ENCODE results near the gene ANXA1. TPM values are rescaled to one million over a fixed set of nuclear protein-coding genes. Genes with fewer than 3 reads are reported as not detected.

ANXA1 gene
- total and polyA plus RNA-seq, 2 experiments from 2014 or later, result 4.9 to 5.8 TPM

DNA sequence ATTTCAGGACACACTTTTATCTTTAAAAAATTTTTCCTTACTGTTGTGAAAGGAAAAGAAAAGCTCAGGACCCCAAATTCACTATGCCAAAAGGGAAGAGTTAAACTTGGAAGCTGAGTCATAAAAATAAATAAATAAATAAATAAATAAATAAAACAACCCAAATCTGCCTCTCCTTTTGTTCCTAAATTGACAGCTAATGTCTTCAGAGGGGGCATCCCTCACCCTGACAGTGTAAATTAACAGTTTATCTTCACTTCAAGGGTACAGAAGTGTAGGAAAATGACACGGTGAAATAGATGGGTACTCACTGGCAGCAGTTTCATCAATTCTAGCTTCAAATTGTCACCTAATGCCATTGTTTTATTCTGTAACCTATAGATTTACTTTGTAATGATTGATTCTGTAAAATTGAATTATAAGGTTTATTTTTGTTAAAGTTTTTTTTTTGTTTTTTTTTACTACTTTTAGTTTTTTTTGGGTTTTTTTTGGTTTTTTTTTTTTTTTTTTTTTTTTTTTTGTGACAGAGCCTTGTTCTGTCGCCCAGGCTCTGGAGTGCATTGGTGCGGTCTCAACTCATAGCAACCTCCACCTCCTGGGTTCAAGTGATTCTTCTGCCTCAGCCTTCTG lies 18.5 kb upstream of the ANXA1 start:
- peaks cover 15% of the 10 kb centered on the region for H3K4me1 Mint-ChIP-seq
- H3K4me2 ChIP-seq, result no peak overlapping the region
- no peaks in the 10 kb centered on the region for H3K36me3 Mint-ChIP-seq (ENCODE audit: low read depth)
- H3K4me3 ChIP-seq, result no peak overlapping the region
- H2AFZ ChIP-seq, result no peak overlapping the region
- no peak overlapping the region for H3K27ac ChIP-seq (ENCODE audit: low read depth)
- no peaks in the 10 kb centered on the region for H3K79me2 ChIP-seq (replicated peaks; ENCODE audit: insufficient read depth)
- H3F3A ChIP-seq (replicated peaks; ENCODE audit: low read depth), result no peaks in the 10 kb centered on the region
- H3K27me3 ChIP-seq (ENCODE audit: insufficient read depth), result no peaks in the 10 kb centered on the region
- TF ChIP-seq JUNB (IDR thresholded peaks at IDR 0.05; ENCODE audit: unreplicated experiment), result no peak
- TF ChIP-seq CREB1 (CRISPR knock-in tag; IDR thresholded peaks at IDR 0.05; ENCODE audit: low read depth), result no peak
- TF ChIP-seq STAT1 (IDR thresholded peaks at IDR 0.05; ENCODE audit: unreplicated experiment), result no peak
- TF ChIP-seq, protein P1, sequence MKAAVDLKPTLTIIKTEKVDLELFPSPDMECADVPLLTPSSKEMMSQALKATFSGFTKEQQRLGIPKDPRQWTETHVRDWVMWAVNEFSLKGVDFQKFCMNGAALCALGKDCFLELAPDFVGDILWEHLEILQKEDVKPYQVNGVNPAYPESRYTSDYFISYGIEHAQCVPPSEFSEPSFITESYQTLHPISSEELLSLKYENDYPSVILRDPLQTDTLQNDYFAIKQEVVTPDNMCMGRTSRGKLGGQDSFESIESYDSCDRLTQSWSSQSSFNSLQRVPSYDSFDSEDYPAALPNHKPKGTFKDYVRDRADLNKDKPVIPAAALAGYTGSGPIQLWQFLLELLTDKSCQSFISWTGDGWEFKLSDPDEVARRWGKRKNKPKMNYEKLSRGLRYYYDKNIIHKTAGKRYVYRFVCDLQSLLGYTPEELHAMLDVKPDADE (IDR thresholded peaks at IDR 0.05), result no peak
- no peak for TF ChIP-seq POLR2AphosphoS5 (IDR thresholded peaks at IDR 0.05; ENCODE audit: low read depth)
- TF ChIP-seq EZH2phosphoT487 (IDR thresholded peaks at IDR 0.05; ENCODE audit: unreplicated experiment), result no peak
- no peak for TF ChIP-seq CTCF (conservative IDR thresholded peaks at IDR 0.05; ENCODE audit: low read depth in 2 of 2)
- no peak for TF ChIP-seq REST (IDR thresholded peaks at IDR 0.05; ENCODE audit: unreplicated experiment)
- TF ChIP-seq, protein P2, sequence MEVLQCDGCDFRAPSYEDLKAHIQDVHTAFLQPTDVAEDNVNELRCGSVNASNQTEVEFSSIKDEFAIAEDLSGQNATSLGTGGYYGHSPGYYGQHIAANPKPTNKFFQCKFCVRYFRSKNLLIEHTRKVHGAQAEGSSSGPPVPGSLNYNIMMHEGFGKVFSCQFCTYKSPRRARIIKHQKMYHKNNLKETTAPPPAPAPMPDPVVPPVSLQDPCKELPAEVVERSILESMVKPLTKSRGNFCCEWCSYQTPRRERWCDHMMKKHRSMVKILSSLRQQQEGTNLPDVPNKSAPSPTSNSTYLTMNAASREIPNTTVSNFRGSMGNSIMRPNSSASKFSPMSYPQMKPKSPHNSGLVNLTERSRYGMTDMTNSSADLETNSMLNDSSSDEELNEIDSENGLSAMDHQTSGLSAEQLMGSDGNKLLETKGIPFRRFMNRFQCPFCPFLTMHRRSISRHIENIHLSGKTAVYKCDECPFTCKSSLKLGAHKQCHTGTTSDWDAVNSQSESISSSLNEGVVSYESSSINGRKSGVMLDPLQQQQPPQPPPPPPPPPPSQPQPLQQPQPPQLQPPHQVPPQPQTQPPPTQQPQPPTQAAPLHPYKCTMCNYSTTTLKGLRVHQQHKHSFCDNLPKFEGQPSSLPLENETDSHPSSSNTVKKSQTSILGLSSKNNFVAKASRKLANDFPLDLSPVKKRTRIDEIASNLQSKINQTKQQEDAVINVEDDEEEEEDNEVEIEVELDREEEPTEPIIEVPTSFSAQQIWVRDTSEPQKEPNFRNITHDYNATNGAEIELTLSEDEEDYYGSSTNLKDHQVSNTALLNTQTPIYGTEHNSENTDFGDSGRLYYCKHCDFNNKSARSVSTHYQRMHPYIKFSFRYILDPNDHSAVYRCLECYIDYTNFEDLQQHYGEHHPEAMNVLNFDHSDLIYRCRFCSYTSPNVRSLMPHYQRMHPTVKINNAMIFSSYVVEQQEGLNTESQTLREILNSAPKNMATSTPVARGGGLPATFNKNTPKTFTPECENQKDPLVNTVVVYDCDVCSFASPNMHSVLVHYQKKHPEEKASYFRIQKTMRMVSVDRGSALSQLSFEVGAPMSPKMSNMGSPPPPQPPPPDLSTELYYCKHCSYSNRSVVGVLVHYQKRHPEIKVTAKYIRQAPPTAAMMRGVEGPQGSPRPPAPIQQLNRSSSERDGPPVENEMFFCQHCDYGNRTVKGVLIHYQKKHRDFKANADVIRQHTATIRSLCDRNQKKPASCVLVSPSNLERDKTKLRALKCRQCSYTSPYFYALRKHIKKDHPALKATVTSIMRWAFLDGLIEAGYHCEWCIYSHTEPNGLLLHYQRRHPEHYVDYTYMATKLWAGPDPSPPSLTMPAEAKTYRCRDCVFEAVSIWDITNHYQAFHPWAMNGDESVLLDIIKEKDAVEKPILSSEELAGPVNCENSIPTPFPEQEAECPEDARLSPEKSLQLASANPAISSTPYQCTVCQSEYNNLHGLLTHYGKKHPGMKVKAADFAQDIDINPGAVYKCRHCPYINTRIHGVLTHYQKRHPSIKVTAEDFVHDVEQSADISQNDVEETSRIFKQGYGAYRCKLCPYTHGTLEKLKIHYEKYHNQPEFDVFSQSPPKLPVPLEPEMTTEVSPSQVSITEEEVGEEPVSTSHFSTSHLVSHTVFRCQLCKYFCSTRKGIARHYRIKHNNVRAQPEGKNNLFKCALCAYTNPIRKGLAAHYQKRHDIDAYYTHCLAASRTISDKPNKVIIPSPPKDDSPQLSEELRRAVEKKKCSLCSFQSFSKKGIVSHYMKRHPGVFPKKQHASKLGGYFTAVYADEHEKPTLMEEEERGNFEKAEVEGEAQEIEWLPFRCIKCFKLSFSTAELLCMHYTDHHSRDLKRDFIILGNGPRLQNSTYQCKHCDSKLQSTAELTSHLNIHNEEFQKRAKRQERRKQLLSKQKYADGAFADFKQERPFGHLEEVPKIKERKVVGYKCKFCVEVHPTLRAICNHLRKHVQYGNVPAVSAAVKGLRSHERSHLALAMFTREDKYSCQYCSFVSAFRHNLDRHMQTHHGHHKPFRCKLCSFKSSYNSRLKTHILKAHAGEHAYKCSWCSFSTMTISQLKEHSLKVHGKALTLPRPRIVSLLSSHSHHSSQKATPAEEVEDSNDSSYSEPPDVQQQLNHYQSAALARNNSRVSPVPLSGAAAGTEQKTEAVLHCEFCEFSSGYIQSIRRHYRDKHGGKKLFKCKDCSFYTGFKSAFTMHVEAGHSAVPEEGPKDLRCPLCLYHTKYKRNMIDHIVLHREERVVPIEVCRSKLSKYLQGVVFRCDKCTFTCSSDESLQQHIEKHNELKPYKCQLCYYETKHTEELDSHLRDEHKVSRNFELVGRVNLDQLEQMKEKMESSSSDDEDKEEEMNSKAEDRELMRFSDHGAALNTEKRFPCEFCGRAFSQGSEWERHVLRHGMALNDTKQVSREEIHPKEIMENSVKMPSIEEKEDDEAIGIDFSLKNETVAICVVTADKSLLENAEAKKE (CRISPR knock-in tag; IDR thresholded peaks at IDR 0.05), result no peak
- no peak for TF ChIP-seq EZH2 (IDR thresholded peaks at IDR 0.05; ENCODE audit: low read depth, unreplicated experiment)
- TF ChIP-seq NANOG (IDR thresholded peaks at IDR 0.05; ENCODE audit: borderline replicate concordance), result no peak
- no peak for TF ChIP-seq ZNF114 (CRISPR knock-in tag; IDR thresholded peaks at IDR 0.05)
- no peak for TF ChIP-seq ZNF331 (CRISPR knock-in tag; IDR thresholded peaks at IDR 0.05; ENCODE audit: low read depth)
- no peaks in the 10 kb centered on the region for H3K27me3 Mint-ChIP-seq (ENCODE audit: insufficient read depth, low read depth, poor library complexity)
- DNase-seq (ENCODE audit: low spot score), result no peak
- no peaks in the 10 kb centered on the region for H3K36me3 ChIP-seq (ENCODE audit: insufficient read depth)
- H3K4me3 Mint-ChIP-seq, result no peak overlapping the region
- peaks cover 3% of the 10 kb centered on the region; the same call in 1 of the 2 replicates for H3K9me2 ChIP-seq (ENCODE audit: insufficient read depth)
- H3K4me1 ChIP-seq (ENCODE audit: insufficient read depth), result peaks cover 10% of the 10 kb centered on the region
- no peak for ATAC-seq
- no peaks in the 10 kb centered on the region for H4K20me1 ChIP-seq (replicated peaks; ENCODE audit: insufficient read depth)
- no peak overlapping the region for H3K27ac Mint-ChIP-seq
- H3K9me3 Mint-ChIP-seq, result no peaks in the 10 kb centered on the region
